ENCODE measurements around the gene PDZD2.

PDZD2 gene

DNA sequence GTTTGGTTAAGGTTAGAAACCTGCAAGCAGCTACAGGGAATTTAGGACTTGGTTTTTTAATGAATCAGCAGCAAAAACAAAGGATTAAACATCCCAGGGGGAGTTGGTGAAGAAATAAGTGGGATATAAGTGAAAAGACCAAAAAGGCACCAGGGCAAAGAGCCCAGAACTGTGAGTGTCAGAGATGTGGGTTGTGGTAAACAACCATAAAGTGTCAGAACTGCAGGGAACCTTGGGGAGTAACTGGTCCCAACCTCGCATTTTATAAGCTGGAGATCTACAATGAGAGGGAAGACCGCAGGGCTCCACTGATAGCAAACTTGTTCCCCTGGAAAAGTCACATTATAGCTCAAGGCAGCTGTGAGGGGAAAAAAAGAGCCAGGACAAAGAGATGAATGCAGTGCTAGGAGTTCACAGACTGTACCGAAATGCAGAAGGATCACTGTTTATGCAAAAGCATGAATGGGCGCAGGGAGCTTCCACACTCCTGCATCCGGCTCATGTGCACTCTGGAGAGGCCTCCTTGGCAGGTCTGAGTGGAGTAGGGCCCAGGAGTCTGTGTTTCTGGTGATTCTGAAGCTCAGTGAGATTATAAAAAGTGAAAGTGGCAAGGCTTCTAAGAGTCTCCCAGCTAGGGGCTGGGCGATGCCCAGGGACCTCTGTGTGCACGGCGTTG is 378.9 kb downstream of the PDZD2 start:
- Histone ChIP-seq H3K9me3 (ENCODE audit: insufficient read depth, low read depth, low read length) (no peaks in the 10 kb centered on the region), H2AFZ (ENCODE audit: low read length) (peak overlapping the region; percentile 80), H3F3A (ENCODE audit: low read depth) (no peaks in the 10 kb centered on the region), H3K9ac (ENCODE audit: low read depth, low read length, poor library complexity, severe bottlenecking) (peak overlapping the region; percentile 15), H3K4me1 (ENCODE audit: insufficient read depth, low read length, poor library complexity, severe bottlenecking) (peaks cover 18% of the 10 kb centered on the region), H3K4me2 (ENCODE audit: low read depth, low read length, poor library complexity, severe bottlenecking) (no peak overlapping the region), H3K36me3 (ENCODE audit: insufficient read depth, low read length) (no peaks in the 10 kb centered on the region), H3K9me2 (replicated peaks; ENCODE audit: low read depth, low read length) (no peaks in the 10 kb centered on the region), H4K20me1 (ENCODE audit: insufficient read depth, low read length, poor library complexity, severe bottlenecking) (no peaks in the 10 kb centered on the region), H3K79me2 (ENCODE audit: insufficient read depth, low read length) (no peaks in the 10 kb centered on the region), H3K27me3 (ENCODE audit: insufficient read depth, low read length, poor library complexity, severe bottlenecking) (no peaks in the 10 kb centered on the region), H3K4me3 (ENCODE audit: low read length, poor library complexity, severe bottlenecking) (no peak overlapping the region)
- TF ChIP-seq, protein P1, sequence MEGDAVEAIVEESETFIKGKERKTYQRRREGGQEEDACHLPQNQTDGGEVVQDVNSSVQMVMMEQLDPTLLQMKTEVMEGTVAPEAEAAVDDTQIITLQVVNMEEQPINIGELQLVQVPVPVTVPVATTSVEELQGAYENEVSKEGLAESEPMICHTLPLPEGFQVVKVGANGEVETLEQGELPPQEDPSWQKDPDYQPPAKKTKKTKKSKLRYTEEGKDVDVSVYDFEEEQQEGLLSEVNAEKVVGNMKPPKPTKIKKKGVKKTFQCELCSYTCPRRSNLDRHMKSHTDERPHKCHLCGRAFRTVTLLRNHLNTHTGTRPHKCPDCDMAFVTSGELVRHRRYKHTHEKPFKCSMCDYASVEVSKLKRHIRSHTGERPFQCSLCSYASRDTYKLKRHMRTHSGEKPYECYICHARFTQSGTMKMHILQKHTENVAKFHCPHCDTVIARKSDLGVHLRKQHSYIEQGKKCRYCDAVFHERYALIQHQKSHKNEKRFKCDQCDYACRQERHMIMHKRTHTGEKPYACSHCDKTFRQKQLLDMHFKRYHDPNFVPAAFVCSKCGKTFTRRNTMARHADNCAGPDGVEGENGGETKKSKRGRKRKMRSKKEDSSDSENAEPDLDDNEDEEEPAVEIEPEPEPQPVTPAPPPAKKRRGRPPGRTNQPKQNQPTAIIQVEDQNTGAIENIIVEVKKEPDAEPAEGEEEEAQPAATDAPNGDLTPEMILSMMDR (conservative IDR thresholded peaks at IDR 0.05; ENCODE audit: low read length) = no peak
- TF ChIP-seq EZH2phosphoT487 (IDR thresholded peaks at IDR 0.05; ENCODE audit: borderline replicate concordance) = no peak

DNA sequence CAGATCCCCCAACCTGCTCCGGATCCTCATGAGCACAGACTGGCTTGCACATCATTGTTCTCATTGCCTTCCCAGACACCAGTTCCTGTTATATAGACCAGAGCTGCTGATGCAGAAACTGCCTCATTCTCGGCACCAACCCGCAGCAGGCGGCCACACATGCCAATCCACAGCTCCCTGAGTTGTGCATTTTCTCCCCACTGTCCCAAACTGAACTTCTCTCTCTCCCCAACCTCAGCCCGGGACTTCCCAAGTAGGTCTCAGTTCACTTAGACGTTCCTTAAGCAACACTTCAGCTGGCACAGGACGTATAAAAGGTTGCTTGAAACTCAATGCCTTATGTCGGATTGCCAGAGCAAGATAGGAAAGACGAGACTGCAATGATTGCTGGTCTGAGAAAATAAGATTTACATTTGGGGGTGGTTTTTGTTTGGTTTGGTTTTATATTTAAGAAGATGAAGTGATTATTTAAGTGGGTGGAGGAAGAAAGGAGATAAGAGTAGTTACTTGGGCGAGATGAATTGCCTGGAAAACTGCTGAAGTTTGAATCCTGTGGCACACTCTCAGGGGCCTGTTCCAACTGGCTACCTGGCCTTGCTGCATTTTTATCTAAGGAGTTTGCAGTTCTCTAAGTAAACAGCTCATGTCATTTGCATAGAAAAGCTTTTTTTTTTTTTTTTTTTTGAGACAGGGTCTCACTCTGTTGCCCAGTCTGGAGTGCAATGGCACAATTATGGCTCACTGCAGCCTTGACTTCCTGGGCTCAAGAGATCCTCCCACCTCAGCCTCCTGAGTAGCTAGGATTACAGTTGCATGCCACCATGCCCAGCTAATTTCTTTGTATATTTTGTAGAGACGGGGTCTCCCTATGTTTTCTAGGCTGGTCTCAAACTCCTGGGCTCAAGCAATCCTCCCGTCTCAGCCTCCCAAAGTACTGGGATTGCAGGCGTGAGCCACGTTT is 379.8 kb downstream of the PDZD2 start:
- no peaks in the 10 kb centered on the region for H3K9me3 ChIP-seq (ENCODE audit: insufficient read depth, low read depth, low read length)
- no peaks in the 10 kb centered on the region for H3K36me3 ChIP-seq (ENCODE audit: insufficient read depth, low read length)
- H3K27me3 ChIP-seq (ENCODE audit: insufficient read depth, low read length, poor library complexity, severe bottlenecking) = no peaks in the 10 kb centered on the region
- H3K9ac ChIP-seq (ENCODE audit: low read depth, low read length, poor library complexity, severe bottlenecking) = peak overlapping the region; percentile 15
- no peaks in the 10 kb centered on the region for H4K20me1 ChIP-seq (ENCODE audit: insufficient read depth, low read length, poor library complexity, severe bottlenecking)
- H3K79me2 ChIP-seq (ENCODE audit: insufficient read depth, low read length) = no peaks in the 10 kb centered on the region
- H3K4me1 ChIP-seq (ENCODE audit: insufficient read depth, low read length, poor library complexity, severe bottlenecking) = peaks cover 12% of the 10 kb centered on the region
- H3K4me2 ChIP-seq (ENCODE audit: low read depth, low read length, poor library complexity, severe bottlenecking) = no peak overlapping the region
- H3K4me3 ChIP-seq (ENCODE audit: low read length, poor library complexity, severe bottlenecking) = no peak overlapping the region
- H2AFZ ChIP-seq (ENCODE audit: low read length) = peak overlapping the region; percentile 80
- H3F3A ChIP-seq (ENCODE audit: low read depth) = no peaks in the 10 kb centered on the region
- no peak for TF ChIP-seq EZH2phosphoT487 (IDR thresholded peaks at IDR 0.05; ENCODE audit: borderline replicate concordance)
- TF ChIP-seq, protein P1 (conservative IDR thresholded peaks at IDR 0.05; ENCODE audit: low read length) = no peak
- H3K9me2 ChIP-seq (replicated peaks; ENCODE audit: low read depth, low read length) = no peaks in the 10 kb centered on the region

DNA sequence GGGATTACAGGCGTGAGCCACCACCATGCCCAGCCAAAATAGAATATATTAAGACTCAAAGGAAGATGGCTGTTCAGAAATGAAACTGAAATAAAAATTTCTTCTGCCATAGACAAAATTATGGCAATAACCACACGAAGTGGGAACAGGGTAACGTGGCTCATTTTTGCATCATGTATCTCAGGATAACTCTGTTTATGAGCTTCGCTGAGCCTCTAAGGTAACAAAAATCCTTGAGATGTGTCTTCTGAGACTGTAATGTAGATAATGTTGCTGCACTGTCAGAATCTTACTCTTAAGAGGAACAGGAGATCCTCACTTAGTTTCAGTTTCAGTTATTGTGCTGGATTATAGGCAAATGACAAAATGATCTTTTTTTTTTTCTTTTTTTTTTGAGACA is 381.3 kb downstream of the PDZD2 start:
- no peaks in the 10 kb centered on the region for H3K27me3 ChIP-seq (ENCODE audit: insufficient read depth, low read length, poor library complexity, severe bottlenecking)
- peaks cover 4% of the 10 kb centered on the region for H3K4me1 ChIP-seq (ENCODE audit: insufficient read depth, low read length, poor library complexity, severe bottlenecking)
- peak overlapping the region; percentile 38 for H2AFZ ChIP-seq (ENCODE audit: low read length)
- H3K9me3 ChIP-seq (ENCODE audit: insufficient read depth, low read depth, low read length) = no peaks in the 10 kb centered on the region
- H3K9me2 ChIP-seq (replicated peaks; ENCODE audit: low read depth, low read length) = no peaks in the 10 kb centered on the region
- H3K4me2 ChIP-seq (ENCODE audit: low read depth, low read length, poor library complexity, severe bottlenecking) = peak overlapping the region; percentile 28
- H3F3A ChIP-seq (ENCODE audit: low read depth) = no peaks in the 10 kb centered on the region
- no peak overlapping the region for H3K9ac ChIP-seq (ENCODE audit: low read depth, low read length, poor library complexity, severe bottlenecking)
- H3K79me2 ChIP-seq (ENCODE audit: insufficient read depth, low read length) = no peaks in the 10 kb centered on the region
- TF ChIP-seq EZH2phosphoT487 (IDR thresholded peaks at IDR 0.05; ENCODE audit: borderline replicate concordance) = no peak
- TF ChIP-seq, protein P1 (conservative IDR thresholded peaks at IDR 0.05; ENCODE audit: low read length) = no peak
- no peaks in the 10 kb centered on the region for H4K20me1 ChIP-seq (ENCODE audit: insufficient read depth, low read length, poor library complexity, severe bottlenecking)
- no peak overlapping the region for H3K4me3 ChIP-seq (ENCODE audit: low read length, poor library complexity, severe bottlenecking)
- H3K36me3 ChIP-seq (ENCODE audit: insufficient read depth, low read length) = no peaks in the 10 kb centered on the region

All from Loucy (cell line).